Activated effector memory CD4-positive, alpha-beta T cell treated with Interleukin-2 at 50 U/mL for 16 hours (primary cell): ENCODE measurements around the gene OR8B8.
"Not testable (repeated sequence)": the region's sequence is repeated elsewhere in the genome, so short reads cannot be mapped to it uniquely, and the experiment has no call there.

Experiments used
- DNase-seq: peaks from one replicate; pipeline ENCODE4 v3.0.0-alpha.2; 2020

Gene OR8B8, protein sequence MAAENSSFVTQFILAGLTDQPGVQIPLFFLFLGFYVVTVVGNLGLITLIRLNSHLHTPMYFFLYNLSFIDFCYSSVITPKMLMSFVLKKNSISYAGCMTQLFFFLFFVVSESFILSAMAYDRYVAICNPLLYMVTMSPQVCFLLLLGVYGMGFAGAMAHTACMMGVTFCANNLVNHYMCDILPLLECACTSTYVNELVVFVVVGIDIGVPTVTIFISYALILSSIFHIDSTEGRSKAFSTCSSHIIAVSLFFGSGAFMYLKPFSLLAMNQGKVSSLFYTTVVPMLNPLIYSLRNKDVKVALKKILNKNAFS

DNA sequence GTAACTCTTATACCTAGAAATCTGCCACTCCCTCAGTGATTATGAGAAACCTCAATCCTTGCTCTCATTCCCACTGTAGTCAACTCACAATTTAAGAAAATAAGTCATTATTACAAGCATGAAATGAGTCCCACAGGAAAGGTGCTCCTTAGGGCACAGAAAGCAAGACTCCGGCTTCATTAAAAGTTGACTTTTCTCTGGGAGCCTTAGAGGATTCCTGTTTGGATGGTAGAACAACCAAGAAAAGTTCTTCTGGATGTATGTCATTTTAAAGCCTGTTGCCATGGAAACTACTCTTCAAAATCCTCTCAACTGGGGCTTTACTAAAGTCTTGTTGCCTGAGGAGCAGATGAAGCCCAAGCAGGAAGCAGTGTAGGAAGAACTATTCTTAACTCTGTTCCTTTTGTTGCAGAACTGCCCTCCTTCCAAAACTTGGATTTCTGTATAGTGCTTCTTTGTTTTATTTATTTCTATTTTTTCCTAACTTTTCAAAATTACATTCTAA is at the start of gene OR8B8:
Gene OR8B8, minus strand, starts transcription at position 51 of the 505 bp plus-strand sequence. CDS start 4,611 bp downstream, outside the sequence.
- DNase-seq: no peak

DNA sequence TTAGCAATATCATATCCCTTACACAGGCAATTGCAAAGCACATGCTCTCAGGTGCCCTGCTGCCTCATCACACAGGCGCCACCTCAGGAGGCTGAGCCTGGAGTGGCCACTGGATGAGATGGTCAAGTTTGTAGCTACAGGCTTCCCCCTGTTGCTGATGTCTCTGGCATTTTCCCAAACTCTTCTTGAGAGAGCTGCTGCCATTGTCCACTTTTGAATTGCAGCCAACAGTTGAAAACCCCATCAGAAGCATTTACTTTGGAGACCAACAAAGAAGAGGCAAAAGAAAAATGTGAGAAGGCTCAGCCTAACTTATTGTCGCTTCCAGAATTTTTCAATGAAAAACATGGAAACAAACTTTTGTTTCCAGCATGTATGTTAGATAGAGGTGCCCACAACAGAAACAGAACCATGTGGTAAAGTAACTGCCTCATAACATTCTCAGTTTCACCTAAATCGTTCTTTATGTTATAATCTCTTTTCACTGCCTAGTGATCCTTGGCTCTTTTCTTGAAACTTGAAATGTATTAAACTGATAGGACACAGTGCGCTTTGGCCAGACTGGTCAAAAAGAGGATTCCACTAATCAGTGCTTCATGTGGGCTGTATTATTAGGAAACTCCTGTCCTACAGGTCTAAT is 47.6 kb upstream of the OR8B8 start:
- no peak for DNase-seq

DNA sequence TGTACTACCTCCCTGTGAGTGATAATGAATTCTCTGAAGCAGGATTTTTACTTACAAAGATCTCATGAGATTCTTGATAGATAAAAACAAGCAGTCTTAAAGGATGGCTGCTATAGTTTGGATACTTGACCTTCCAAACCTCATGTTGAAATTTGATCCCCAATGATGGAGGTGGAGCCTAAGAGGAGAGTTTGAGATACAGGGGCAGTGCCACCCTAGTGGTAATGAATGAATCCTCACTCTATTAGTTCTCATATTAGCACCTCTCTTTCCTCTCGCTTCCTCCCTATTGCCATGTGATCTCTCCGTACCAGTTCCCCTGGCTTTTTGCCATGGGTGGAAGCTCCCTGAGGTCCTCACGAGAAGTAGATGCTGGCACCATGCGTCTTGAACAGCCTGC is 37.9 kb upstream of the OR8B8 start:
- no peak for DNase-seq

DNA sequence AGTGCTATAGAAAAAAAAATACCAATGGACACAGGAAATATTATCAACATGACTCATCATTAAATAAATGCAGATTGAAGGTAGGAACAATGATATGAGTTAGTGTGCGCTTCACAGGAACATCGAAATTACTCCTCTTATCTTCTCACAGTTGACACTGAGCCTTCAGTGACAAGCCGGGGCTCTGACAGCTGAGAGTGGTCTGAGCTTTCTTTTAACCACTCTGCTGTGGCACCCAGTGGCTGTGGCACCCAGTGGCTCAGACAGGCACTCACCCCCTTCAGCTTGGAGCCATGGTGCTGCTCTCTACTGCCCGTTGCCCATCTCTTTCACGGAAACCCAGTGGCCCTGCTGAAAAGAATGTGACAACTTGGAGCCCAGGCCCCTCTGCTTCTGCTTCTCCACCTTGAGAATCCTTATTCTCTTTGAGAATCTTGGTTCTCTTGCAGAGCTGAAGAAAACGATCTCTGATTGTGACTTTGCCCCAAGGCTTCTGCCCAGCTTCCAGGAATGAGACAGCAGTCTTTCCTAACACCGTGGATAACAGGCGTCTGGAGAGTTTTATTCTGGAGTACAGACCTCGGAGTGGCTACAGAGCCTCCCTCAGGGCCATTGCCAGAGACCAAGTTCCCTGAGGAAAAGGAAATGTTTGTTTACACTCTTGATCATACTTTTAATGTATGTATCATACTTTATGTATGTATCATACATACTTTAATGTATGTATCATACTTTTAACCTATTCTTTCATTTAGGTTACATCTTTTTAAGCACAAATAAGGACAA is 37.1 kb upstream of the OR8B8 start:
- DNase-seq: no peak

DNA sequence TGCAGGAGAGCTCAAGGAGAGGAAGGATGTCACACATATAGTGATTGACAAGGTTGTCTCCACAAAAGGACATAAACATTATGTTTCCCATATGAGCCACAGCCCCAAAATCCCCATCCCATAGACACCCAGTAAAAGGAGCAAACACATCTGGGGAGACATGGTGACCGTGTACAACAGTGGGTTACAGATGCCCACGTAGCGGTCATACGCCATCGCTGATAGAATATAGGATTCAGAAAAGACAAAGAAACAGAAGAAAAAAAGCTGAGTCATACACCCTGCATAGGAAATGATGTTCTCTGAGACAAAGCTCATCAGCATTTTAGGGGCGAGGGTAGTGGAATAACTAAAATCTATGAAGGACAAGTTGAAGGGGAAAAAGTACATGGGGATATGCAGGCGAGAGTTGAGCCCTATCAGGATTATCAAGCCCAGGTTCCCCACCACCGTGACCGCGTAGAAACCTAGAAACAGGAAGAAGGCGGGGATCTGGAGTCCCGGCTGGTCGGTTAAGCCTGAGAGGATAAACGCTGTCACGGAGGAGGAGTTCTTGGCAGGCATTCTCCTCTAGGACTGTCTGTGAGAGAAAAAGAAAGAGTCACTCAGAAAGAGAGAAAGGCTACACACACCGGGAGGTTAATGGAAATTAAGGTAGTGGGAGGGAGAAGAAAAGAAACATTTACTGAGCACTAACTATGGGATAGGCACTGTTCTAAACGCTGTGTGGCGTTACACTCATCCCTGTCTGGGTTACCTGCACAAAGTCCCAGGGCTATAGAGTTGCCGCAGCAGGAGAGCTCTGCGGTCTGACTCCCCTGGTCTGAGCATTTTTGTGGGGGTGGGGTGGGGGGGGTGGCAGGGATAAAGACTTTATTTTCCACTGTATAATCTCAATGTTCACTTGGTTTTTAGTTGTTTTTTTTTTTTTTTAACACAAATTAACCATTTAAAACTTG is 36.1 kb upstream of the OR8B8 start:
- no peak for DNase-seq

DNA sequence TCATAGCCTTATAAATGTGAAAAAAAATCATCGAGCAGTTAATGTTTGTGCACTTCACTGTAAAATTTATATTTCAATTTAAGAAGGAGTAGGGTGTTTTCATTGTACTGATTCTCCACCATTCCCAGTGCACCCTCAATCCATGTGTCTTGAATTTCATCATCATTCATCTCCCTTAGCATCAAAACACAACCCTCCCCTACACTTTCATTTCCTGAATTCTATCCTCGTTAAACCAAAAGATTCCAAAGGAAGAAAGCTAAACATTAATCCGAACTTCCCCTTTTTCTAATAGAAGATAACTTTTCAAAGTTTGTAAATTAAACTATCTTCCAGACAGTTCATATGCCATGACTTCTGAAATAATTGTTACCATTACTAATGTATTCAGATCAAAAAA is 34.1 kb upstream of the OR8B8 start:
- DNase-seq: no peak

DNA sequence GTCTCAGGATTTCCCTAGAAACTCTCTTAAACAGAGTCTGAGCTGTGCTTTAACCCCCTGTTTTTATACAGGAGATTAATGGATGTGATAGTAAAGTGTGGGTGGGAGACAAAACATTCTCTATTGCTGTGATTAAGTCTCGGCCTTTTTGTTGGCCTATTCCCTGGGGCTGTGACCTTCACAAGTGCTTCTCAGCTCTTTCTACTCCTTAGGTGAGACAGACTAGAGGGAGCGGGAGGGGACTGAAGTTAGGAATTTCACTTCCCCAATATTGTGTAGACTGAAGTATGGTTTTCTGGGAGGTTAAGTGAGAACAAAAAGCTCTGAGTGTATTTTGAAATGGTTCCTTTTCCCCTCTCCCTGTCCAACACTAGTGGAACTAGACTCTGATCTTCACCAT is 29.8 kb upstream of the OR8B8 start:
- no peak for DNase-seq

DNA sequence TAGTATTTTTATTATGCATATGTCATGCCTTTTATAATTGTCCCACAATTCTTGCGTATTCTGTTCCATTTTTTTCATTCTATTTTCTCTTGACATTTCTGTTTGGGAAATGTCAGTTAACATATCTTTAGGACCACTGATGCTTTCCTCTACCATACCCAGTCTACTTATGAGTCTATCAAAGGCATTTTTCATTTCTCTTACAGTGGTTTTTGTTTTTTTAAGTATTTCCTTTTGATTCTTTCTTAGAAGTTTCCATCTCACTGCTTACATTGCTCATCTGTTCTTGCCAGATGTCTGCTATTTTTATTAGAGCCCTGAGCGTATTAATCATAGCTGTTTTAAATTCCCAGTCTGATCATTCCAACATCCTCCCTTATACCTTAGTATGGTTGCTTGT is 29.3 kb upstream of the OR8B8 start:
- no peak for DNase-seq

DNA sequence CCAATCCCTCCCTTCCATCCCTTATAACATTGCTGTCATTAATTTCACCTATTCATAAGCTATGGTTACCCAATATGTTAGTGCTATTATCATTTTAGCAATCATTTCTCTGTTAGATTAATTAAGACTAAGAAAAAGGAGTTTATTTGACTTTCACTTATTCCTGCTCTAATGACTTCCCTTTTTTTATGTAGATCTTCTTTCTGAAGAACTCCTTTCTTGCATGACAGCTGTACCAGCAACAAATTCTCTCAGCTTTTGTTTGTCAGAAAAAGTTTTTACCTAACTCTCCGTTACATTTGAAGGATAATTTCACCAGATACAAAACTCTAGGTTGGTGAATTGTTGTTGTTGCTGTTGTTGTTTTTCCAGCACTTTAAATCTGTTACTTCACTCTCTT is 28.6 kb upstream of the OR8B8 start:
- DNase-seq: no peak

DNA sequence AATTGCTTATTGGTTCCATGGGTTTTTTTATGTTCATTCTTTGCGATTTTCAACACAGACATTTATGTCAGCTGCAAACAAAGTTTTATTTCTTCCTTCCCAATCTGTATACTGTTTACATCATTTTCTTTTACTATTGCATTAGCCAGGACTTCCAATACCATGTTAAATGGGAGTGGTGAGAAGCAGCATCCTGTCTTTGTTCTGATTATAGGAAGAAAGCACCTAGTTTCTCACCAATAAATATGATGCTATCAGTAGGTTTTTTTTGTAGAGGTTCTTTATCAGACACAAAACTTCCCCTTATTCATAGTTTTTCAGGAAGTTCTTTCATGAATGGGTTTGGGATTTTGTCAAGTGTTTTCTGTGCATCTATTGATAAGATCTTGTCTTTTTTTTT is 28.0 kb upstream of the OR8B8 start:
- no peak for DNase-seq

DNA sequence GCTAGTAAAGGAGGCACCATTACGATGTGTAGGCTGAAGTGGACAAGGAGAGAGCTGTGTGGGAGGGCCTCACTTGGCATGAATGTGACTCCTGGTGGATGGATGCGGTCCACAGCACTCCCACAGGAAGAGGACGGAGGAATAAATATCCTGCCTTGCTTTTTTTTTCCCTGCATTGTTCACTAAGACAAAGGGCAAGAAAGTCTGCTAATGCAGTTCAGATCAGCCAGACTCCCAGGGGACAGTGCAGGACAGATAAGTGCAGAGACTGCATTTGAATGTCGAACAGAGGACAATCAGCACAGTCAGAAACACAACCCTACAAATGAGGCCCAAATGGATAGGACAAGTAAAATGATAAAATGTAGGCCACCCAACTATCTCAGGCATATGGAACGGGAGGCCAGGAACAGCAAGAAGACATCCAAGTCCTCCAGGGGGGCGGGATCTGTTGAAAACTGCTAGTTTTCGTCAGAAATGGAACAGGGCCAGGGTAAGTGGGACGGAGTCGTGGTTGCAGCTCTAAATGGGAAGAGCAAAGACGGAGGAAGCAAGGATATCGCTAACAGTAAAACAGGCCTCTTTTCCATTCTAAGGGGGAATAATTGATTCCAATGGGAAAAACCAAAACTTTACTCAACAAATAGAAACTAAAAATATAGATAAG is 25.2 kb upstream of the OR8B8 start:
- DNase-seq: no peak

DNA sequence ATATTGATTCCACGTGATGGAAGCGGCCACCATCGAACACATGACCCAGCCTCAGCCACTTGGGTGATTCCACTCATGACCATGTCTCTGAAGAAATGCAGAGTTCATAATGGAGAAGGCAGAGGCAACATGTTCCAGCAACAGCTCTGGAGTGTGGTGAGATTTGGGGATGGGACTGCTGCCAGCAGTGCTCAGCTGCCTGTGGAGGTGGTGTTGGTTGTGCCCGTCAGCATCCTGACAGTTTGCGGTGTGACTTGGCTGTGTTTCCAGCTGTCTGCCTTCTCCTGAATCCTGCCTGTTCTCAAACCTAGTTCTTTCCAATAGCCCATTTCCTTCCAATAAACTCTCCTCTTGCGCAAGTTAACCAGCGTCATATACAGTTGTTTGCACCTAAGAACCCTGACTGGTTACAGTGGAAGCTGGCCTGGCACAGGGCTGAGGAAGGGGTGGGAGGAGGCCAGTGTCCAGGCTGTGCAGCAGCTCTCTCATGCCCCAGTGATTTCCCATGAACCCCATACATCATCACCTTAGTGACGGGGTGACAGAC is 22.0 kb upstream of the OR8B8 start:
- no peak for DNase-seq

DNA sequence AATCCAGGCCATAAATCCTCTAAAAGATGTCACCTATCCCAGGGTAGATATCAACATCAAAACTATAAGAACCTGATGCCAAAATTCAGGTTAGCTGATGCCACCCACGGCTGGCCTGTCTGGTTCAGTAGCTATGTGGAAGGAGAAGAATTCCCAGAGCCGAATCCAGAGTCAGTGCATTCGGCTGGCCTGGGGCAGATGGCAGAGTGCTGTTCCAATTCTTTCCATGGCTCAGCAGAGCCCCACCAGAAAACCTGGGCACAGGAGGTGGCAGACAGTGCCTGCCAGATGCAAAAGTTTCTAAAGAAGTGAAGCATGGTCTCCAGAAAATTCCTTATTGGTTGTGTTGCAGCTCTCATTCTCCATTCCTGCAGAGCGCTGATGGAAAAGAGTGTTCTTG is 19.9 kb upstream of the OR8B8 start:
- DNase-seq: no peak

DNA sequence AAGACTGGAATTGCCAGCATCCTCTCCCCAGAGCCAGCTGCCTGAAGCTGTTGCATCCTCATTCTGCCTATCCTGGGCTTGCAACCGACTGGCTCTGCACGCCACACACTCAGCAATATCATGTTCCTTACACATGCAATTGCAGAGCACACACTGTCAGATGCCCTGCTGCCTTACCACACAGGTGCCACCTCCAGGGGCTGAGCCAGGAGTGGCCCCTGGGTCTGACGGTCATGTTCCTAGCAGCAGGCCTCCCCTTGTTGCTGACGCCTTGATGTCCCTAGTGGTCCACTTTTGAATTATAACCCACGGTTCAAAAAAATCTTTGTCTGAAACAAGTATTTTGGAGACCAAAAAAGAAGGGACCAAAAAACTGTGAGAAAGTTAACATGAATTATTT is 18.5 kb upstream of the OR8B8 start:
- DNase-seq: no peak

DNA sequence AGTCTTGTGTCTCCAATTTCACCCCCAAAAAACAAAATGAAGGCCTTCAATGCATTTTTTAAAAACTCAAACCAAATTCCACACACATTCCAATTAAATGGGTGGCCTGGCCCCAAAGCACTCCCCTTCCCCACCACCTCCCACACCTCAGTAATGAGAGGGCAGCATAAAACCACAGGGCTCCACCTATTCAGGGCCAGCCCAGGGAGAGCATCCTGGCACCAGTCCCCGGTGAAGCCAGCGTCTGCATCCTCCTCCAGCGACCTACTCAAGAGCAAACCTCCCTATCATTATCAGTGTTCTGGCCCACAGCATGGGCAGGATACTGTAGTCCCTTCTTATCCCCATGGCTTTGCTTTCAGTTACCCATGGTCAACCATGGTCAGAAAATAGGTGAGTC is 17.8 kb upstream of the OR8B8 start:
- no peak for DNase-seq

DNA sequence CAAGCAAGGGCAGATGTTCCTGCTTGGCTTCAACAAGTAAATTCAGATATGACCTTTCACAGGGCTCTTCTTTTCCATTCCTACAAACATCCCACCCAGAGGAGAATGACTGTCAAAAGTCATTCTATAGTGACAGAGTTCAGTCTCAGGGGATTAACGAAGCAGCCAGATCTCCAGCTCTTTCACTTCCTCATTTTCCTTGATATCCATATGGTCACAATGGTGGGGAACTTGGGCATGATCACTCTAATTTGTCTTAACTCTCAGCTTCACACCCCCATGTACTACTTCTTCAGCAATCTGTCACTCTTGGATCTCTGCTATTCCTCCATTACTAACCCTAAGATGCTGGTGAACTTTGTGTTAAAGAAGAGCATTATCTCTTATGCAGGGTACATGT is 15.0 kb upstream of the OR8B8 start:
- DNase-seq: no peak

DNA sequence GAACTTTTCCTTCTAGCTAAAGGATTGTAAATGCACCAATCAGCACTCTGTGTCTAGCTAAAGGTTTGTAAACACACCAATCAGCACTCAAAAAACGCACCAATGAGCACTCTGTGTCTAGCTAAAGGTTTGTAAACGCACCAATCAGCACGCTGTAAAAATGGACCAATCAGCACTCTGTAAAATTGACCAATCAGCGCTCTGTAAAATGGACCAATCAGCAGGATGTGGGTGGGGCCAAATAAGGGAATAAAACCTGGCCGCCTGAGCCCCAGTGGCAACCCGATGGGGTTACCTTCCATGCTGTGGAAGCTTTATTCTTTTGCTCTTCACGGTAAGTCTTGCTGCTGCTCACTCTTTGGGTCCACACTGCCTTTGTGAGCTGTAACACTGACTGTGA is 13.9 kb upstream of the OR8B8 start:
- DNase-seq: not testable (repeated sequence)

DNA sequence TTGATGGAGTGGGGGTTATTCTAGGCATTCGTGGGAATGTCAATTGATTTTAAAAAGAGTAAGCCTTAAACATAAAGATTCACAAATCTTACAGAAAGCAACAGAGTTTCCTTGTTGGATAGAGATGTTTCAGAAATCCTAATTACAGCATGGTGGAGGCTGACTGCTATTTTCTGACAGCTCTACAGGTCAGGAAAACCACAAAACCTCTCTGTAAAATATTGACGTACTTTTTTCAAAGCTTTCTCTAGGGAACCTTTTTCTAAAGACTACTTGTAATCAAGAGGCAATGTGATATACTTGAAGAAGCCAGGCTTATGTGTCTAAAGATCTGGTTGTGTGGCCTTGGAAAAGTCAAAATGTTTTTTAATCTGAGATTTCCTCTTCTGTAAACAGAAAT is 9.1 kb upstream of the OR8B8 start:
- DNase-seq: no peak

DNA sequence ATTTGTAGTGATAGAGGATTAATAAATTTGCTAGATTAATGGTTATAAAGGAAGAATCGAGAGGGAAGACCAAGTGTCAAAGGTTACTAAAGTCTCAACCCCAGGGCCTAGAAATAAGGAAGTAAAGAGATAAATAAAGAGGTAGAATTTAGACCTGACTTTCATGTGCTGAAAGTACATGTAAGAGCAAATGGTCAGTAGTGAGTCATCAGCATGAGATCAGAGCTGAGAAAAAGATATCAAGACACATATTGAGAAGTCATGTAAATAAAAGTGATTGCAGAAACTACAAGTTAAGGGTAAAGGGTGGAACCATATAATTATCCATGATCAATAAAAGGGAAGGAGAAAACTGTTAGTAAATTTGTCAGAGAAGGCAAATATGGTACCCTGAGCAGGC is 1.4 kb upstream of the OR8B8 start:
- no peak for DNase-seq

DNA sequence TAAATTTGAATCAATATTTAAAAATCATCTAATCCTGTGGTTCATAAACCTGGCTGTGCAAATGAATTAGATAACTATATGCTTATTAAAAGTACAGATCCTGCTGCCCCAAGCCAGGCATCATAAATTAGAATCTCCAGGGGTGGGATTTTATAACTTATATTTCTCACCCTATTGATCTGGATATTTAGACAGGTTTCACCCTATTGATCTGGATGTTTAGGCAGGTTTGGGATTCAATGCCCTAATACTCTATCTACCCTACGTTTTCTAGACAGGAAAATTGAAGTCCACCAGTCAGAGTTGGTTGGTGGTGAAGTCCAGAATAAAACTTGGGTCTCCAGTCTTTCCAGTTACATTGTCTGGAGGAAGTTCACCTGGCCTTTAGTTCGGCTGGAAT is 2.6 kb downstream of the OR8B8 start:
- no peak for DNase-seq

DNA sequence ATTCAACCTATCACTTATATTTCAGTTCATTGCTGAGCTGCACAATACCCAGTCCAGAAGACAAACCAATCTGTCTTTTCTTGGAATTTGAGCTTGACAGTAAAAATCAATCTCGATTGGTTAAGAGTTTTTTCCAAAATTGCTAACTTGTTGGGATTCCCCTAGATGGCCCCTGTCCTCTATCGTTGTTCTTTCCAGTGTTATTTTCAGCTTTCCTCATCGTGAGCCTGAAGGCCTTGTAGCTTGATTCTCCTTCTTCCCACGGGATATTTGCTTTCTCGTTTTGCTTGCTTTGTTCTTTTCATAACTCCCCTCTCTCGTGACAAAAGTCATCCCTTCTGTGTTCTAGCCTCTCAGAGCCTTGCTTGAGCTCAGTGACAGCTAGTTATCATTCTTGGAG is 3.1 kb downstream of the OR8B8 start:
- no peak for DNase-seq

DNA sequence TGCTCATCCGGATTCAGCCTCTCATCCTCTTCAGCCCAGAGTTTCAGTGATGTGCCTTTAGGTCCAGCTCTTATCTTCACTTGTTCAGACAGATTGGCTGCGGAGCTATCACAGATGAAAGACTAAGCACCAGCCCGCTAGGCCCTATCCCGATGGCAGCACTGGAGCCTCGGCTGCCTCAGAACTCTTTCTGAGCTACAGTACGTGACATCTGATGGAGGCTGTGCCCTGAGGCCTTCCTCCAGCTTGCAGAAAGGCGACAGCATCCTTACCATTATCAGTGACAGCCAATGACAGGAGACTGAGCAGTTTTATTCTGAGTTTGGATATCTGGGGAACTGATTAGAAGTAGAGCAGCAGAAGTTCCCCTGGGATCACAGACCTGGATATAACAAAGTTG is 4.0 kb downstream of the OR8B8 start:
- DNase-seq: no peak
